B cell (primary cell): ENCODE results near the gene CDC5L. TPM values are rescaled to one million over a fixed set of nuclear protein-coding genes. Genes with fewer than 3 reads are reported as not detected.

Experiments used
- ATAC-seq: fragments of 200-7000 bp; cut with Tn5 transposase; one replicate; pipeline ENCODE4 v1.10.0; 2021; ENCODE audit warnings: low read depth, mild to moderate bottlenecking, moderate number of reproducible peaks, moderate library complexity
- CTCF ChIA-PET: fragments of 350-600 bp; sonication (Branson Sonifier 250); formaldehyde crosslinking; loops from one replicate; lab custom pipeline; 2021; ENCODE audit warnings: antibody characterized with exemption, inconsistent platforms; lab: Charles Lee
- POLR2A ChIA-PET: fragments of 350-600 bp; sonication (Branson Sonifier 250); formaldehyde crosslinking; loops from one replicate; lab custom pipeline; 2021; ENCODE audit warnings: antibody characterized with exemption; lab: Charles Lee
- DNase-seq: peaks from one replicate; pipeline ENCODE4 v3.0.0; 2013
- H2AFZ ChIP-seq: 2 replicates; pipeline ENCODE4 v1.6.1; 2012; ENCODE audit warnings: mild to moderate bottlenecking, low read depth, low read length; ENCODE audit not compliant: insufficient read depth, poor library complexity, severe bottlenecking
- H3K27ac ChIP-seq, 2 donors: 1 replicate in 1 of 2; 2 replicates in 1 of 2; pipeline ENCODE4 v1.5.1; 2012 to 2013; ENCODE audit warnings: low read length in 2 of 2, mild to moderate bottlenecking in 2 of 2, moderate library complexity in 1 of 2
- H3K27me3 ChIP-seq, 4 experiments: fragments of 200-600 bp in 1 of 4; sonication (generic) in 1 of 4; replicated peaks in 1 of 4; 1 replicate in 2 of 4; 2 replicates in 2 of 4; pipeline versions ENCODE4 v1.6.1 to v1.7.0; 2013 to 2016; ENCODE audit warnings: low read length in 3 of 4, mild to moderate bottlenecking in 2 of 4, mixed read lengths in 1 of 4, moderate library complexity in 1 of 4; ENCODE audit not compliant: insufficient read depth in 4 of 4, control insufficient read depth in 3 of 4; ENCODE audit errors: control extremely low read depth in 1 of 4
- H3K36me3 ChIP-seq, 2 experiments: replicated peaks in 1 of 2; 1 replicate in 1 of 2; 2 replicates in 1 of 2; pipeline versions ENCODE4 v1.6.1 to v1.7.1; 2013; ENCODE audit warnings: low read length in 1 of 2; ENCODE audit not compliant: insufficient read depth in 2 of 2, control insufficient read depth in 1 of 2; ENCODE audit errors: control extremely low read depth in 1 of 2, extremely low read depth in 1 of 2
- H3K4me1 ChIP-seq, 2 donors: fragments of 200-600 bp in 1 of 2; sonication (generic) in 1 of 2; 1 replicate in 1 of 2; 2 replicates in 1 of 2; pipeline versions ENCODE4 v1.5.1 to v1.6.1; 2013 to 2017; ENCODE audit warnings: low read length in 2 of 2; ENCODE audit not compliant: control insufficient read depth in 2 of 2, insufficient read depth in 2 of 2
- H3K4me2 ChIP-seq: replicated peaks from 2 replicates; pipeline ENCODE3; 2012; ENCODE audit warnings: mild to moderate bottlenecking, low read depth, low read length; ENCODE audit not compliant: poor library complexity, severe bottlenecking
- H3K4me3 ChIP-seq, 5 experiments: fragments of 200-600 bp in 1 of 5; sonication (generic) in 1 of 5; 1 replicate in 3 of 5; 2 replicates in 2 of 5; pipeline versions ENCODE4 v1.5.1 to v1.7.0; 2011 to 2016; ENCODE audit warnings: low read length in 4 of 5, mild to moderate bottlenecking in 4 of 5, low read depth in 2 of 5, control low read depth in 1 of 5, moderate library complexity in 1 of 5; ENCODE audit not compliant: insufficient read depth in 1 of 5; ENCODE audit errors: control extremely low read depth in 1 of 5, extremely low read depth in 1 of 5
- H3K79me2 ChIP-seq: fragments of 200-600 bp; sonication (generic); one replicate; pipeline ENCODE4 v1.6.0; 2016; ENCODE audit warnings: low read length; ENCODE audit not compliant: control insufficient read depth, insufficient read depth
- H3K9ac ChIP-seq: fragments of 200-600 bp; sonication (generic); 2 replicates; pipeline ENCODE4 v1.6.1; 2017; ENCODE audit warnings: mild to moderate bottlenecking, low read length, moderate library complexity
- H3K9me3 ChIP-seq, 3 donors: one replicate each; pipeline versions ENCODE4 v1.6.1 to v1.7.1; 2013; ENCODE audit warnings: low read length in 2 of 3; ENCODE audit not compliant: control insufficient read depth in 2 of 3, insufficient read depth in 1 of 3; ENCODE audit errors: control extremely low read depth in 1 of 3
- H4K20me1 ChIP-seq: 2 replicates; pipeline ENCODE4 v1.6.0; 2012; ENCODE audit warnings: mild to moderate bottlenecking, low read length; ENCODE audit not compliant: insufficient read depth, control insufficient read depth, poor library complexity, severe bottlenecking
- H3K27ac Mint-ChIP-seq: one replicate; pipeline ENCODE4 v1.8.0; 2021; ENCODE audit warnings: mixed read lengths
- H3K27me3 Mint-ChIP-seq: one replicate; pipeline ENCODE4 v1.8.0; 2021; ENCODE audit warnings: mixed read lengths
- H3K4me1 Mint-ChIP-seq: one replicate; pipeline ENCODE4 v1.8.0; 2021; ENCODE audit warnings: mixed read lengths
- H3K4me3 Mint-ChIP-seq: one replicate; pipeline ENCODE4 v1.8.0; 2021; ENCODE audit warnings: mixed read lengths
- H3K9me3 Mint-ChIP-seq: one replicate; pipeline ENCODE4 v1.8.0; 2022; ENCODE audit warnings: mixed read lengths; ENCODE audit not compliant: insufficient read depth
- CTCF ChIP-seq: fragments of 200-600 bp; IDR thresholded peaks from one replicate; pipeline ENCODE4 v1.8.0; 2022; ENCODE audit warnings: antibody characterized with exemption, mild to moderate bottlenecking
- EZH2 ChIP-seq: IDR thresholded peaks from 2 replicates; pipeline ENCODE4 v1.6.1; 2012; ENCODE audit warnings: borderline replicate concordance, low read depth, mild to moderate bottlenecking, moderate library complexity, low read length; ENCODE audit not compliant: insufficient read depth, poor library complexity, severe bottlenecking
- WGBS: methylation state at CpG from one replicate; pipeline ENCODE4 v1.1.5; 2013; ENCODE audit warnings: missing lambda C conversion rate; ENCODE audit not compliant: insufficient coverage; 5-methylcytosine and 5-hydroxymethylcytosine counted together
- intact Hi-C: fragments of 100-400 bp; cut with micrococcal nuclease; formaldehyde crosslinking; loops from one replicate; pipeline ENCODE4 v1.10.0; 2022
- polyA plus RNA-seq: library from polyadenylated mRNA; depleted of rRNA; stranded (reverse); fragments of >200 nt; gene quantifications from 2 replicates; pipeline ENCODE4 v1.2.3, GENCODE V29; 2012
- total RNA-seq, 2 donors: library from RNA; stranded (reverse); fragments of 120-200 nt in 1 of 2; gene quantifications; 1 replicate in 1 of 2; 2 replicates in 1 of 2; pipeline versions ENCODE4 v1.2.3 to v1.2.4, GENCODE V29; 2013 to 2022

Gene CDC5L
- total and polyA plus RNA-seq, 2 donors (not counting 1 experiment from before 2014, with no cell fraction given) = 4.1 to 22.2 TPM

GRCh38 chr6:44441091-44441855 lies 53.8 kb downstream of the CDC5L start:
- no peak for DNase-seq
- no peak for ATAC-seq
- no peak overlapping the region for H2AFZ ChIP-seq
- peaks cover 11 to 23% (median 14%) of the 10 kb centered on the region in 3 donors for H3K9me3 ChIP-seq
- Mint-ChIP-seq H3K27me3 (no peaks in the 10 kb centered on the region), H3K4me3 (no peak overlapping the region), H3K27ac (no peak overlapping the region), H3K4me1 (no peaks in the 10 kb centered on the region), H3K9me3 (peaks cover 9% of the 10 kb centered on the region)
- H3K4me2 ChIP-seq = no peak overlapping the region
- H4K20me1 ChIP-seq = peaks cover 13% of the 10 kb centered on the region
- H3K9ac ChIP-seq = no peak overlapping the region
- H3K79me2 ChIP-seq = peaks cover 11% of the 10 kb centered on the region
- ChIA-PET POLR2A (no interaction called here), CTCF (interaction anchor here (2.1 kb wide), 1 partner anchor 10 kb away, joined by 5 read pairs; no protein-coding TSS in a partner anchor)
- TF ChIP-seq CTCF = no peak
- H3K36me3 ChIP-seq = peaks cover 17 to 48% of the 10 kb centered on the region in 2 experiments
- no peaks in the 10 kb centered on the region for H3K4me1 ChIP-seq
- intact Hi-C loops = no loop called here
- H3K4me3 ChIP-seq = no peak overlapping the region
- H3K27me3 ChIP-seq = no peaks in the 10 kb centered on the region
- WGBS = no CpG with 5 or more reads among the region's 5 CpGs
- no peak overlapping the region for H3K27ac ChIP-seq

- H3K36me3 ChIP-seq = peaks cover 19 to 48% of the 10 kb centered on the region in 2 experiments
- peaks cover 13% of the 10 kb centered on the region for H4K20me1 ChIP-seq
- POLR2A ChIA-PET = no interaction called here
- H2AFZ ChIP-seq = no peak overlapping the region
- Mint-ChIP-seq H3K4me3 (no peak overlapping the region), H3K4me1 (no peaks in the 10 kb centered on the region), H3K27me3 (no peaks in the 10 kb centered on the region), H3K9me3 (peaks cover 9% of the 10 kb centered on the region), H3K27ac (no peak overlapping the region)
- peaks cover 11% of the 10 kb centered on the region for H3K79me2 ChIP-seq
- H3K9me3 ChIP-seq = peaks cover 11 to 23% (median 14%) of the 10 kb centered on the region in 3 donors
- ATAC-seq (no peak), DNase-seq (no peak)
- no peaks in the 10 kb centered on the region for H3K4me1 ChIP-seq
- no peak overlapping the region for H3K27ac ChIP-seq
- H3K9ac ChIP-seq = no peak overlapping the region
- no CpG with 5 or more reads among the region's 1 CpG for WGBS
- CTCF ChIA-PET = interaction anchor here (1.3 kb wide), 1 partner anchor 14 kb away, joined by 5 read pairs; no protein-coding TSS in a partner anchor
- intact Hi-C loops = no loop called here
- H3K27me3 ChIP-seq = no peaks in the 10 kb centered on the region
- H3K4me3 ChIP-seq = no peak overlapping the region
- TF ChIP-seq CTCF (no peak), EZH2 (no peak)
- no peak overlapping the region for H3K4me2 ChIP-seq
These were observed 54.7 kb downstream of the CDC5L start for GRCh38 chr6:44442236-44442635.
